AG08395 (cell line): Measurements from ENCODE around the gene SETD3.
A peak's percentile ranks its signal among the peaks of the same experiment; 100 is the strongest.

Experiments
- DNase-seq: peaks from one replicate; pipeline ENCODE4 v3.0.0; 2012; ENCODE audit warnings: mixed read lengths, low spot score

The SETD3 gene

DNA sequence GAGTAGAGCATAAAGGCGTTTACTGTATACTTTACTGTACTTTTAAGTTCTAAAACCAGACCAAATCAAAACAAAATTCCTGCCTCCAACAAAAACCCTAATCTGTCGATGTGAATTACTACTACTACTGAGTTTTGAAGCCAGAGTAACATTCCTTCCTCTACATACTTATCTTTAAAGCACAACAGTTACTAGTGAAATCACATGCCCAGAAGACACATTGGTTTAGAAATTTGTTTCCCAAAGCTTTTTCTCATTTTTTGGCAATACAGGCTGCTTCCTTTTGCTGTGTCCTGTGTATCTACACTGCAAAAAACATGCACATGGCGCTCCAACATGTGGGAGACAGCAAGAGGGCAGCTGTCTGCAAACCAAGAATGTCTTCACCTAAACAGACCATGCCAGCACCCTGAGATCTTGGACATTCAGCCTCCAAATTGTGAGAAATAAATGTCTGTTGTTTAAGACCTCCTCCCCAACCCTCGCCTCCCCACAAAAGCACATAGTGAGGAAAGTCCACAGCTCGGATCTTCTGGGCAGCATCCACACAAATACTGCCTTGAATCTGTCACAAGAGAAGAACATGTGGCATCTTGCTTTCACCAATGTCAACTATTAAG is 21.1 kb downstream of the SETD3 start:
- peak; percentile 3 for DNase-seq

DNA sequence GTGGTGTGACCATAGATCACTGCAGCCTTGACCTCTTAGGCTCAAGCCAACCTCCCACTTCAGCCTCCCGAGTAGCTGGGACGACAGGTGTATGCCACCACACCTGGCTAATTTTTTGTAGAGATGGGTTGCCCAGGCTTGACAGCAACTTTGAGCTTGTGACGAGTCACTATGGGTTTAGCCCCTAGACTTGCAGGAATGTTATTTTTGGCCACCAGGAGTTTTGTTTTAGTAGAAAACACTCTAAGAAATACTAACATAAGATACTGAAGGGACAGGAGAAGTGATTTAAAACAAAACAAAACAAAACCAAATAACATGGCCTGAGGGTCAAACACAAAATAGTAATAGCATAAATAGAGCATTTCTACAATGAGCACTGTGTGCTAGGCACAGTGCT is 26.4 kb downstream of the SETD3 start:
- DNase-seq, result no peak

DNA sequence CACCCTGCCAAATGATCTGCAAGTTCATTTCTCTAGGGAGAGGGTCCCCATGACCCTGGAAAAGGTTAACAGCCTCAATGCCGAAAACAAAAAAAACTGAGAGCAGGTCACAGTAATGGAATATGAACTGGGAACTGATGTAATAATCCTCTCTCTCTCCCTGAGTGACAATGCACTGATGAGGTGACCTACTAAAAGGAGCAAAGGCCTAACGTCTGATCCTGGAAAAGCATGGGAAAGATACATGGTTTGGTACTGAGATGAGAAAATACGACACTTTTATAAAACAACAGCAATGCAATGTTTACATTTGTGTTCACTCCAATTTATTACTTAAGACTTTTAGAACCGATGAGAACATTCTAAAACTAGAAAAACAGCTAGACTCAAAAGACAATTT is 27.7 kb downstream of the SETD3 start:
- no peak for DNase-seq

DNA sequence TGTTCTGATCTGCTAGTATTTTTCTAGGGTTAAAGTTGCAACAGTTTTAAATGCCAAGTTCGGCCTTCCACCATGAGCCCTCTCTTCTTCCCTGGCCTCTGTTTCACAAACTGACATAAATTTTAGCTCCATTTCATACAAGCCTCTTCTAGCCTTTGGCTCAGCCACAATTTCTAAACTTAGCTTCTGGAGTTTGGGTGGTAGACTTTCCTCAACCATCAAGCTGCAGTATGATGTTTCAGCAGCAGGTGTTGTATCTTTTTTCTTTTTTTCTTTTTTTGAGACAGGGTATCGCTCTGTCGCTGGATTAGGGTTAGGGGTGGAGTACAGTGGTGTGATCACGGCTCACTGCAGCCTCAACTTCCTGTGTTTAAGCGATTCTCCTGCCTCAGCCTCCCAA is 29.4 kb downstream of the SETD3 start:
- no peak for DNase-seq

DNA sequence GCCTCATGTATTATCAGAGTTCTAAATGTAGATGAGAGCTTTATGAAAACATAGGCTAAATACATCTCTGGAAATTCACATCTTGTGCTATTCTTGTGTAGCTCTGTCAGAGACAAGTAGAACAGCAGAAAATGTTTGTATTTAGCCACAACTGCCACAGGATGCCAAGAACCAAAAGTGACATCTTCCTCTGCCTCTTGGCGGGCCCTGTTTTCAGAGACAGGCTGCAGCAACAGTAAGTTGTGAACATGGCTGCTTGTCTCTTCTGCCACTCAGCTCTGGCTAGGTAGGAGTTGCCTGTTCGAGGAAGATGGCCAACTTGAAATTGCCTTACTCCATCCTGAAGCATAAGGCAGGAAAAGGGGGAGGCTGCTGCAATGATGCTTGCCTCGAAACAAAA is 30.4 kb downstream of the SETD3 start:
- no peak for DNase-seq

DNA sequence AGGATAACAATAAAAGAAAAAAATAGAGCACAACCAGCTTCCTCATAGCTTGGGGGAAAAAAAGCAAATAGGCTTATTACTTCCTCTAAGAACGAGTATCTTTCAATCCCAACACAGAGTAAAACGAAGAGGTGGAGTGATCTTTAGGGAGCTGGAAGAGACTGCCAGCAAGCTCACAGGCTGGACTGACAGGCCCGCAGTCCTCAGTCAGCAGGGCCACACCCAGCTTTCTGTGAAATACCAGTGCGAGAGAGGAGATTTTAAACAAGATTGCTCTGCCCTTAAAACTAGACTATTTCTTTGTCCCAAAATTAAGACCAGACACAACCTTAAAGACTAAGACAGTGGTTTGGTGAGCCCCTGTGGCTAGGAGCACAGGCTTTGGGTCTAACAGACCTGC is 32.9 kb downstream of the SETD3 start:
- DNase-seq, result no peak

DNA sequence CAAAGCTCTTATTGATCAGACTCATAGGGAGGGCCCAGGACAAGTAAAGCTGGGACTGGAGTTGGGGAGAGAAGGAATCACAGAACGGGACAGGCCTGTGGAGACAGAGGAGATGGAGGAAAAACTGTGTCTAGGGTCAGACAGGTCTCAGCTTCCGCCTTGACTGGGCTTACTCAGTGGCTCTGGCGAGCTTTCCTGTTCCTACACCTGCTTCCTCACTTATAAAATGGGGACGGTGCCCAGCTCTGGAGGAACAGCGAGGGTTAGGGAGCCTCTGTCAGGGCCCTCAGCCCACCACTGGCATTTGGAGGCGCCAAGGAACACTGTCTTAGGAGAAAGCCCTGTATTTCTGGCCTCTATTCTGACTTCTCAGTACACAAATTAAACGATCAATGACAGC is 34.7 kb downstream of the SETD3 start:
- no peak for DNase-seq

DNA sequence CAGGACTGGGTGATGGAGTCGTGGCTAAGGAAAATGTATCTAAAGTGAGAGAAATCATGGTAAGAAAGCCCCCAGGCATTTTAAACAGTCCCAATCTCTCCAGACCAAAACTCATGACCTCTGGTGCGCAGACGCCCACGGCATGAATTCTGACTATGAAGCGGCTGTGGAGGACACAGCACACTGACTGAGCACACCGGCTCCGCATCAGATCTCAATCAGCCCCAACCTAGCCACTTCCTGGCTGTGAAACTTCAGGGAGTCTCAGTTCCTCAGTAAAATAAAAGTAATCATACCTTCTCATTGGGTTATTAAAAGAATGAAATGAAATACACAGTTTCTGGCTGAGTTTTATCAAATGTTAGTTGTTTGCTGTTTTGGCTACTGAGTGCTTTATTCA is 38.7 kb downstream of the SETD3 start:
- no peak for DNase-seq

DNA sequence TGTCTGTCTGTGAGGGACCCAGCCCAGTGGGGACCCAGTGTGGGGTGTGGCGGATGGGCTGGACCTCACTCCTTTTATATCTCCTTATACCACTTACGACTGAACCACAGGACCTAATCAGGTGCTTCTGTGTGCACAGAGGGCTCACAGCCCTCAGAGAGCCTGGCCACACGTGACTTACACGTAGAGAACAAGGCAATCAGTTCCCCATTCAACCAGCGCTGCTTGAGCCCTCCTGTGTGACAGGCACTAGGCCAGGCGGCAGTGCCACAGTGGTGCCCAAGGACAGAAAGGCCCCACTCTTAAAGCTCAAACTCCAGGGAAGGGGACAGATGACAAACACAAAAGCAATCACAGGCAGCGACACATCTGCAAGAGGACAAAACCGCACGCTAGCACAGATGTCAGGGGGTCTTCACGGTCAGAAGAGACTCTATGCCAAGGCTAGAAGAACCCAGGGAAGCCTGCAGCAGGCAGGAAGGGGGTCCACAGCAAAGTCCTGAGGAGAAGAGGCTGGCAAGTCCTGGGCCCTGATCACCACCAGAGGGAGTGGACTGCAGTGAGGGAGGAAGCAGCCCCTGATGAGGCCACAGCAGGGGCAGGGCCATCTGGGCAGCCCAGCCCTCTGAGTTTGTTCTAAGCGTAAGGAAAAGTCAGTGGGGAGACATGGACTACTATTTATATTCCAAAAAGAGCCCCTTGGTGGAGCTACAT is 39.3 kb downstream of the SETD3 start:
- no peak for DNase-seq

DNA sequence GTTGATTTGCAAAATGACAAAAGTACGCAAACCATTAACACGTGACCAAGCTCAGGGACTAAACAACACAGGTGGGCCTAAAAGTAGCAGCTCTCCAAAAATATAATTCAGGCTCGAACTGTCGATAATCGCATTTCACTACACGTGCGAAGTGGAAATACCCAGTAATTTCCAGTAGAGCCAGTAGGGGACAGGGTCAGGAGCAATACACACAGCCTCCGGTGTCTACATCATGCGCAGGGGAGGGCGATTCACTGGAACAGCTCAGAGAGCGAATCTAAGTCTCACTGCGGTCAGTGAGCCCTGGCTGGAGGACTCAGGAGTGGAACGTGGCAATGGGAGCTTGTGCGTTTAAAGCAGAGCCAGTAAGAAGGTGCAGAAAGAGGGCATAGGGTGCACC is 40.4 kb downstream of the SETD3 start:
- no peak for DNase-seq

DNA sequence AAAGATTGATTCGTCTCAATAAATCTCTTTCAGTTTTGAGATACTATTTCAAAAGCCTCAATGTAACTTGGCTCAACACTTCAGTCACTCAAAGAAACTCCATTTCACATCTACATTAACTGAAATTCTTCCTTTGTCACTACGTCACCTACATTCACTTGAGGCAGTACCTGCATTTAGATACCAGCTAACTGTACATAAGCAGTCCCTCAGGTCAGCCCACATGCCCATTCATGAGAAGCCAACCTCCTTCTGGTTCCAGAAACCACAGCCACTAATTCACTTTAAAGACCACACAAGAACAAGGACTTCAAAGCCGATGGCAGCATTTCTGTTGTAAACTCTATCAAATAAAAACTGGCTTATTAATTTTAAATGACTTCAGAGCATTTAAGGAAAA is 43.0 kb downstream of the SETD3 start:
- no peak for DNase-seq

DNA sequence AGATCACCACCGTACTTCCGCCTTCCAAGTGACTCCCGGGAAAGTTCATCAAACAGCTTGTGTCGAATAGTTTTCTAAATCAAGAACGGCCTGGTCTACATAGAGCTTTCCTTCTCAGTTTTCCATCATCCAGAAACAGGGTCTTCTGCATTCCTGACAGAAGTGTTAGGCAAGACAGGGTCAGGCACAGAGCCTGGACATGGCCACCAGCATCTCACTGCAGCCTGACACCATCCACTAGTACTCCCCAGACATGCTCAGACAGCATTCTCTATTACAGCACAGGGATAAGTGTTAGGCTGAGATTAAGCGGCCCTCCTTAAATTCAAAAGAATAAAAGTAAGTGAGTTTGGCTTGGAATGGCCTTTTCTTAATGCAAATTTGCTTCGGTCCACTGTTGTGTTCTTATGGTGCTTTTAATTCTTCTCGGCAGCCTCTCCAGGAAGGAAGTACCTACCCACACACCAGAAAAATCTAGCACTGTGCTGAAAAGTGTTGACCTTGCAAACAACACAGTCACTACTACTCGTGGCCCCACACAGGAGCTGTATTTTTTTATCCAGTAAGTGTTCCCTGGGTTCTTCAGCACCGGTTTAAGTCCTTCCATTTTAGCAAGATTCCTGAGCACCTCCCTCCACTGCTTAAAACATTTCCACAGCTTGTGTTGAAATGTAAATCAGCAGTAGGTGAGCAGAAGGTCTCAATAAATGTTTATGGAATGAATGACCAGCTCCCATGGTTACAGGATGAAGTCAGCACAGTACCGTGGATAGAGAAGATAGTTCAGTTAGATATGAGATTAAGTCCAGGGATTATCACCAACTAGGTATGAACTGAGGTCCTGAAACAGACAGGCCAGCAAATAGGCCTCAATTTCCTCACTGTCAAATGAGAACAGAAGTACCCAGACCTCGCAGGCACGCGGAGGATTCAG is 44.1 kb downstream of the SETD3 start:
- no peak for DNase-seq

DNA sequence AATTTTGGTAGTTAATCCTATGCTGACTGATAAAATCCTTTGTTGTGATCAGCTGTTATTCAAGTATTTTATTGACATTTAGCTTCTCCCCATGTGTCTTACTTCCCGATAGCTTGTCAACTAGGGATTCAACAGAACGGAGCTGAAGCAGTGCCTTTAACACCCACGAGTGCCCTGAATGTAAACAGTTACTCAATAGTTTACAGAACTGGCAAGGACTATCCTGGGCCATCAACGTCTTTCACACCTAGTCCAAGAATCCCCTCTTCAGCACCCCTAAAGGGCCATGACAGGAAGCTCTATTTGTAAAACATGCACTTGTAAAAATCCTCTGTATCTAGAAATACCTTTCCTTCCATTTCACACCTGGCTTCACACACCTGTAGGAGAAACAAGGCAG is 45.3 kb downstream of the SETD3 start:
- DNase-seq, result no peak

DNA sequence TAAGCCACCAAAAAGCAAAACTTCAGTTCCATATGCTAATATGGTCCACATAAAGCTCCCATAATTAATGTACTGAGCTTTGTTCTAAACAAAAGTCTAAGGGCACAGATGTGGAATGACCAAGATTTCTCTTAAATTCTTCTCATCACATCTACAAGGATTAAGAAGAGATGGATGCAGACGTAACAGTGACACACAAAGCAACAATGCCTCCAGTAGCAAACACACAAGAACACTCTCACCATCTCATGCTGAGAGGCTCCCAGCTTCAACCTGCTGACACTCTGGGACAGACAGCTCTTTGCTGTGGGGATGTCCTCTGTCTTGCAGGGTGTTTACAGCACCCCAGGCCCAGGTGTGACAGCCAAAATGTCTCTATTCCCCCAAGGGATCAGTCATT is 48.2 kb downstream of the SETD3 start:
- DNase-seq, result no peak

DNA sequence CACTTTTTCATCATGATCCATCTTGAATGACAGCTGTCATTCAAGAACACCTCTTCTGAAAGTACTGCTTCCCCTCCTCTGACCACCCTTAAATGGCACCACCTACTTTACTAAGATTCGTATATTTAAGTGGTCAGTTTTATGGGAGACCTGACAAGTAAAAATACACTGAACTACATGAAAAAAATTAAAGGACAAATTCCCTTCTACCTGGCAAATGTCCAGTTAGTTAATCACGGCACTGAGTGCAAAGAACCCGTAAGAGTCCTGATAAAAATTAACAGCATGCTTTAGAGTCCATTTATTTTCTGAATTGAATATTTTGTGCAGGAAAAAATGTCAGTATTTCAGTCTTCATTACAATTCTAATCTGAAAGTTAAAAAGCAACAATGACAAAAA is 48.7 kb downstream of the SETD3 start:
- no peak for DNase-seq

DNA sequence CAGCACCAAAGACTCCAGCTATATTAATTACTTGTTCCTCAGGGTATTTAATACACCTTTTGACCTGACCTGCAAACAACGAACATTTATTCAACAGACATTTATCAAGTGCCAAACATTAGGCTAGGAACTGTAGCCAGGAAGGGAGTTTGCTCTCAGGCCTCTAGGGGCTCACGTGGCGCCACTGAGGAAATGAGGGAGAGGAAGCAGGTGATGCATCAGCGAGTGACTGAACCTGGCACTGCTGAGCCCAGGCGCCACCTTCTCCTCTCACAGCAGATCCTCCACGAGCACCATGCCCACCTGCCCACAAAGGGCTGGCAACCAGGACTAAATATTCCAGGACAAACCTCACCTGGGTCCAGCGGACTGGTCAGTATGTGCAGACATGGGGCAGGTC is 50.2 kb downstream of the SETD3 start:
- no peak for DNase-seq

DNA sequence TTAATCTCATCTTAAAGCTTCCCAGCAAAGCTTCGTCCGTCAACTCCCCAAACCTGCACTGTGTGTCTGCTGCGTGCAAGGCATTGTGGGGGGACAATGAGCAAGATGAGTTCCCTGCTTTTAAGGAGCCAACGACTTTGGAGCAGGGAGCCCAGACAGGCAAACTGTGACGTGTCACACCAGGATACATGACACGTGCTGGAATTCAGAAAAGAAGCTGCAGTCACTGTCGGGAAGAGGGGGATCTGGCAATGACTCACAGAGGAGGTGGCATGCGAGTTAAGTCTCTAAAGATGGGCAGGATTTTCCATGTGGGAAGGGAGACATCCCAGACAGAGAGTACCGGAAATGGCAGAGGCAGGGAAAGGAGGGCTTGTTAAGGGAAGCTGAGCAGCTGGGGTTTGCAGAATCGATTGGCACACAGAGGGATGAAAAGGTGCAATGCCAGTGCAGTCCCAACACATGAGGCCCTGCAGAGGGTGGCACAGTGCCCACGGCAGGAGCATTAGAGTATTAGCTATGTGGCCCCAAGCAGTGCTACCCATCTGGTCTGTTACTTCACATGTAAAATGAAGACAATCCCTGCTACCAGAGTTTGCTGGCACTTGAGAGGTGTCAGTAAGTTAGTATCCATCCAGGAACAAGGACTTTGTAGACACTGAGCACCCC is 52.9 kb downstream of the SETD3 start:
- peak; percentile 94 for DNase-seq

DNA sequence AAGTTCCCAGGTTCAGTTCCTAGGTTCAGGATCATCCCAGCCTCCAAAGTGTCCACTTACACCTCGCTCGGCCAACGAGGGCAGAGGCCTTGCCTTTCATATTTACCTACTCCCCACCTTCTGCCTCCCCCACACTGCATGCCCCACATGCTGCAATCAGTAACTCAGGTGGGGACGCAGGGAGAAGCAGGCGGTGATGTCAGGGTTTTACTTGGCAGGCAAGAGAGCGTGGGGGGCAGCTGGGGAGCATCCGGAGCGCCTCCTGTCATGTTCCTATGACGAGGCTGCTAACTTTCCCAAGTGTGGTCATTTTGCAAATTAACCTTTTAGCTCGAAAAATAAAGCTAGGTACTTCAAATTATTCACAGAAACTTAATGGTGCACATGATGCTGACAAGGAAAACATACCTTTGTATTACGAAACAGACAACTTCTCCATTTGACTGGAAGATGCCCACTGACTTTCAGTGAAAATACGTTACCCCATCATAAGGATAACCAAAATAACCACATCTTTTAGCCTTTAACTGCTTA is 53.8 kb downstream of the SETD3 start:
- DNase-seq, result no peak

DNA sequence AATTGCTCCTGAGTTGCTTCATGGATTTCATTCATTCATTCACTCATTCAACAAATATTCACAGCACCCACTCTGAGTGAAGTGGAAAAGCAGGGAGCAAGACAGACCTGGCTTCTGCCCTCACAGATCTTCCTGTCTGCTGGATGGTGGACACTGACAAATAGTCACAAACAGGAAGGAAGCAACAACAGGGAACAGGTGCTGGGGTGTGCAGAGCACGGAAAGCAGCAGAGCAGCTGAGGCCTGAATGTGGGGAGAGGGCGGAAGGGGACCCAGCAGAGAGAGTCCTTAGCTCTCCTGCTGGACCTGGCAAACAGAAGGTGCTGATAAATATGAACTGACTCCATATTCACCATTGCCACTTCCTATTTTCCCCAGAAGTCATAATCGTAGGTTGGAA is 54.4 kb downstream of the SETD3 start:
- DNase-seq, result no peak

DNA sequence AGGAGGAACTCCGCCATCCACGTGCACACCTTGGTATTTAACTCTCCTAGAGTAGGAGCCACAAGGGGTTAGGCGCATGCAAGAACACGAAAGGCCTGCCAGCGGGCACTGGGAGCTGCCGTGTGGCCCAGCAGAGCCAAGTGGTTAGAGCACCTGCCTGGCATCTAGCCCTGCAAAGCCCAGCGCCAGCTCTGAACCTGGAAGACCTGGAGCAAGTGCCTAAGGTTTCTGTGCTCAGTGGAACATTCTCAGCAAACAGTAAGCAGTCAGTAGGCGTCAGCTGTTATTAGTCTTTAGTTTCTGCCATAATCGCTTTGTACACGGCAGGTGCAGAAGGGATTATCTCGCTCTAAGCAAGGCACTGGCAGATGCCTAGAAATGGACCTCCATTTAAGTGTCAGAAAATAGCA is 55.4 kb downstream of the SETD3 start:
- DNase-seq, result no peak

DNA sequence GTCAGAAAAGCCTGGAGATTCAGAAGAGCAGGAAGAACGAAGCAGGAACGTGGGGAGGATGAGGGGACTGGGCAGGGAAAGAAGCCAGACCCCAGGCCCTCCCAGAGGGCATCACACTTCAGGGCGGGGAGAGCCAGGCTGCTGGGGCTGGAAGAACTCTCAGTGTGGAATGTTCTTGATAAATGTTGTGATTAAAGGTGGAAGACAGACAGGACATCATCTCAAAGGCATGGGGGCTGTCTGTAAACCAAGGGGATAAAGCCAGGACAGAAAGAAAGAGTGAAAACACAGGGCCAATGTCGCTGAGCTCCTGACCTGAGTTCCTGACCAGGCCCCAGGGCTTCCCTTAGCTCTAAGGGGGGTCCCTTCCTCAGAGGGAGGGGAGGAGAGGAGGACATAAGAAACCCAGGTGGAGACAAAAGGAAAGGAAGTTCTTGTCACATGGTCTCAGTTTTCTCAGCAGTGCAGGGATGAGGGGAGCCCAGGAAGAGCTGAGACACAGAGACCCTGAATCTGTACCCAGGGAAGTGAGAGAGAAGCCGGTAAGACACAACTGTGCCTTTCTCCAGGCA is 56.3 kb downstream of the SETD3 start:
- no peak for DNase-seq

DNA sequence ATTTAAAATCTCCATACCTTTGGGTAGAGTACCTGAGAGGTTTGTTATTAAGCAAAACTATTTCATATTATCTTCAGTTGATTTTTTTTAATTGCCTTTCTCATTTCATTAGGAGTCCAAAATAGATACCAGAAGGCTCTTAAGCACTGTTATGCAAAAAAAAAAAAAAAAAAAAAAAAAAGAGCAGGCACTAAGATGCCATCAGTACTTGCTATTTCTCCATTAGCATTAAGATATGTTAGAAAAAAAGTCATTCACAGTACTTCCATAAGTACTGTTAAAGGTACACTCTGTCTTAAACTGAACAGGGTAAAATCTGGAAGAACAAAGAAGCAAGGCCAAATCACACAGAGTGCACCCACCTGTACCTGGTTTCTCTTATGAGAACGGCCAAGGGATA is 57.2 kb downstream of the SETD3 start:
- no peak for DNase-seq
